Endothelial cell of umbilical vein (primary cell): ENCODE data around the gene LRRC71. TPM values are rescaled to one million over a fixed set of nuclear protein-coding genes. Genes with fewer than 3 reads are reported as not detected.
A peak's percentile ranks its signal among the peaks of the same experiment; 100 is the strongest.

Experiments
- BruUV-seq: library from RNA; stranded (reverse); fragments of 400-500 nt; replicated peaks from 2 replicates; lab custom pipeline; 2021; lab: Mats Ljungman, UMichigan
- CTCF ChIA-PET: fragments of 300-600, 350-600 bp; sonication (Branson Sonifier 250); formaldehyde crosslinking; loops from one replicate; lab custom pipeline; 2021; ENCODE audit warnings: antibody characterized with exemption, inconsistent platforms; lab: Charles Lee
- POLR2A ChIA-PET: fragments of 300-600, 350-600 bp; sonication (Branson Sonifier 250); formaldehyde crosslinking; loops from one replicate; lab custom pipeline; 2021; ENCODE audit warnings: antibody characterized with exemption, inconsistent platforms; lab: Charles Lee
- DNase-seq: peaks from one replicate; pipeline ENCODE4 v3.0.0-alpha.2; 2011; ENCODE audit warnings: low read depth, low spot score
- FAIRE-seq: peaks from 2 replicates; lab custom pipeline; 2011; peaks lifted over from hg19 to GRCh38; lab: Jason Lieb, UNC
- H2AFZ ChIP-seq: 2 replicates; pipeline ENCODE4 v1.6.0; 2012; ENCODE audit warnings: low read depth, low read length, control low read depth, inconsistent platforms
- H3K27ac ChIP-seq: 2 replicates; pipeline ENCODE4 v1.5.1; 2011; ENCODE audit warnings: low read depth, mild to moderate bottlenecking, control low read depth, low read length, moderate library complexity; ENCODE audit not compliant: insufficient read depth
- H3K27me3 ChIP-seq, 2 experiments: 2 replicates each; pipeline versions ENCODE4 v1.6.0 to v1.6.1; 2011; ENCODE audit warnings: low read length in 2 of 2, mixed read lengths in 1 of 2; ENCODE audit not compliant: control insufficient read depth in 2 of 2, insufficient read depth in 2 of 2
- H3K36me3 ChIP-seq, 2 experiments: 2 replicates in 1 of 2; 3 replicates in 1 of 2; pipeline ENCODE4 v1.5.1; 2011; ENCODE audit warnings: low read length in 2 of 2, mild to moderate bottlenecking in 1 of 2, moderate library complexity in 1 of 2; ENCODE audit not compliant: control insufficient read depth in 2 of 2, insufficient read depth in 2 of 2; ENCODE audit errors: extremely low read depth in 1 of 2
- H3K4me1 ChIP-seq: 3 replicates; pipeline ENCODE4 v1.5.1; 2011; ENCODE audit warnings: mild to moderate bottlenecking, low read length; ENCODE audit not compliant: control insufficient read depth, insufficient read depth; ENCODE audit errors: extremely low read depth
- H3K4me2 ChIP-seq: 2 replicates; pipeline ENCODE4 v1.6.1; 2011; ENCODE audit warnings: low read length, control low read depth, mixed read lengths; ENCODE audit not compliant: insufficient read depth
- H3K4me3 ChIP-seq, 3 experiments: fragments of 200-600 bp in 1 of 3; sonication (generic), shearing (Covaris generic) in 1 of 3; replicated peaks in 1 of 3; 2 replicates each; pipeline ENCODE4 v1.5.1; 2011 to 2016; ENCODE audit warnings: control low read depth in 3 of 3, low read length in 3 of 3, mild to moderate bottlenecking in 2 of 3, inconsistent platforms in 1 of 3, low read depth in 1 of 3, moderate library complexity in 1 of 3; ENCODE audit not compliant: insufficient read depth in 1 of 3
- H3K79me2 ChIP-seq: 2 replicates; pipeline ENCODE4 v1.6.0; 2012; ENCODE audit warnings: low read length, inconsistent platforms; ENCODE audit not compliant: control insufficient read depth, insufficient read depth
- H3K9ac ChIP-seq: replicated peaks from 2 replicates; pipeline ENCODE3; 2011; ENCODE audit warnings: low read length, control low read depth; ENCODE audit not compliant: insufficient read depth; ENCODE audit errors: extremely low read depth
- H3K9me1 ChIP-seq: replicated peaks from 3 replicates; pipeline ENCODE4 v1.6.0; 2011; ENCODE audit warnings: mild to moderate bottlenecking, low read length; ENCODE audit not compliant: control insufficient read depth, insufficient read depth; ENCODE audit errors: extremely low read depth
- H3K9me3 ChIP-seq: replicated peaks from 2 replicates; pipeline ENCODE4 v1.5.1; 2012; ENCODE audit warnings: low read length, inconsistent platforms; ENCODE audit not compliant: control insufficient read depth, insufficient read depth
- H4K20me1 ChIP-seq: replicated peaks from 2 replicates; pipeline ENCODE3; 2011; ENCODE audit warnings: mild to moderate bottlenecking, low read length; ENCODE audit not compliant: control insufficient read depth, insufficient read depth; ENCODE audit errors: extremely low read depth
- EZH2 ChIP-seq: IDR thresholded peaks from 2 replicates; pipeline ENCODE4 v1.6.1; 2012; ENCODE audit warnings: borderline replicate concordance, low read depth, mild to moderate bottlenecking, moderate library complexity, low read length, inconsistent platforms; ENCODE audit not compliant: severe bottlenecking
- FOS ChIP-seq: IDR thresholded peaks from 2 replicates; pipeline ENCODE4 v1.6.1; 2011; ENCODE audit warnings: mild to moderate bottlenecking, low read length, moderate library complexity, borderline replicate concordance; ENCODE audit not compliant: insufficient read depth
- MYC ChIP-seq: IDR thresholded peaks from one replicate; pipeline ENCODE4 v1.6.1; 2011; ENCODE audit warnings: mild to moderate bottlenecking, low read depth, low read length
- dilution Hi-C: fragments of 300-500 bp; cut with MboI; formaldehyde crosslinking; loops from one replicate; pipeline ENCODE4 v1.15.0; 2019; ENCODE audit warnings: low sequenced_read_pairs; ENCODE audit not compliant: extremely low pct_ligation_motif_present
- intact Hi-C: fragments of 100-400 bp; cut with micrococcal nuclease; formaldehyde crosslinking; loops from one replicate; pipeline ENCODE4 v1.10.0; 2022
- polyA plus RNA-seq, 4 experiments: library from polyadenylated mRNA; depleted of rRNA in 3 of 4; stranded (reverse) in 3 of 4; unstranded in 1 of 4; fragments of >200 nt; gene quantifications; 2 replicates each; pipeline versions ENCODE4 v1.2.1 to v1.2.3, GENCODE V29; 2011 to 2012; ENCODE audit warnings: missing spikeins in 1 of 4
- total RNA-seq: library from RNA; stranded (reverse); gene quantifications from 2 replicates; pipeline ENCODE4 v1.2.3, GENCODE V29; 2021

The LRRC71 gene
- total and polyA plus RNA-seq, 2 donors (not counting 3 experiments of a cell fraction or from before 2014, with no cell fraction given), result 0.35 to 0.66 TPM

- DNase-seq (no peak), FAIRE-seq (no peak)
- Histone ChIP-seq H3K27me3 (peaks cover 26 to 35% of the 10 kb centered on the region in 2 experiments), H3K4me2 (no peak overlapping the region), H3K9me3 (no peaks in the 10 kb centered on the region), H3K27ac (no peak overlapping the region), H3K79me2 (no peaks in the 10 kb centered on the region), H3K9me1 (no peaks in the 10 kb centered on the region), H2AFZ (no peak overlapping the region), H3K36me3 (no peaks in the 10 kb centered on the region), H4K20me1 (no peaks in the 10 kb centered on the region), H3K9ac (no peak overlapping the region), H3K4me3 (no peak overlapping the region), H3K4me1 (peaks cover 2% of the 10 kb centered on the region)
- TF ChIP-seq EZH2 (peak; percentile 80), FOS (no peak)
- no TSS peak for BruUV-seq
- ChIA-PET CTCF (interaction anchor here (0.9 to 11.2 kb wide), 7 partner anchors 32 to 234 kb away, joined by 3 to 312 read pairs (median 4); partner anchors contain the start of genes NTRK1 and PEAR1), POLR2A (no interaction called here)
- dilution Hi-C loops, result no loop called here
- intact Hi-C loops, result no loop called here
These were observed 3.4 kb downstream of the LRRC71 start for GRCh38 chr1:156923670-156924477.

DNA sequence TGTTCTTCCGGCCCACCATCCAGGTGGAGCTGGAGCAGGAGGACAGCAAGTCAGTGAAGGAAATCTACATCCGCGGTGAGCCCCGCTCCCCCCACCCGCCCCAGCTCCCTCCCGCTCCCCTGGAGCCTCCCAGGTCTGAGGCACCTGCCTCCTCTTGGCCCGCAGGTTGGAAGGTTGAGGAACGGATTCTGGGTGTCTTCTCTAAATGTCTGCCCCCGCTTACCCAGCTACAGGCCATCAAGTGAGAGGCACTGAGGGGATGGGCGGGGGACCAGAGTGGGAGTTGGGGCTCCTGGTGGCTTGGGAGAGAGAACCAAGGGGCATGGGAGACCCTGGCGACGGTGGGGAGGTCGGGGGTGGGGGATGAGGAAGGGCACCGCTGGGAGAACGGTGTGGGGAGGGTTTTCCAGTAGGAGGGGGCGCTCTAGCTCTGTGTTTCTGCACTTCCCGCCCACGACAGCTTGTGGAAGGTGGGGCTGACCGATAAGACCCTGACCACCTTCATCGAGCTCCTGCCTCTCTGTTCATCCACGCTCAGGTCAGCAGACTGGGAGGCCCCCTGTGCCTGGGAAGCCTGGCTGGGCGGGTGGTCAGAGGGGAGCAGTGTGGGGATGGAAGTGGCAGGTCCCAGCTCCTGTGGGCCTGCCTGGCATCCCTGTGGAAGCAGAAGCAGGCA, 4.2 kb downstream of the LRRC71 start:
- no peak overlapping the region for H2AFZ ChIP-seq
- dilution Hi-C loops, result no loop called here
- H3K9me3 ChIP-seq, result no peaks in the 10 kb centered on the region
- H3K4me1 ChIP-seq, result peaks cover 2% of the 10 kb centered on the region
- CTCF ChIA-PET, result interaction anchor here (0.9 to 11.2 kb wide), 6 partner anchors 33 to 235 kb away, joined by 3 to 312 read pairs (median 12); partner anchors contain the start of genes NTRK1 and PEAR1
- TF ChIP-seq FOS (no peak), MYC (no peak)
- POLR2A ChIA-PET, result no interaction called here
- H3K36me3 ChIP-seq, result no peaks in the 10 kb centered on the region
- DNase-seq (no peak), FAIRE-seq (no peak)
- H3K9me1 ChIP-seq, result no peaks in the 10 kb centered on the region
- intact Hi-C loops, result loop anchor here (5.0 kb wide), 2 partner anchors 233 to 297 kb away; no protein-coding TSS in a partner anchor
- H3K4me3 ChIP-seq, result no peak overlapping the region
- no peak overlapping the region for H3K27ac ChIP-seq
- H3K9ac ChIP-seq, result no peak overlapping the region
- H3K4me2 ChIP-seq, result no peak overlapping the region
- peaks cover 26 to 35% of the 10 kb centered on the region in 2 experiments for H3K27me3 ChIP-seq
- no TSS peak for BruUV-seq
- H4K20me1 ChIP-seq, result no peaks in the 10 kb centered on the region
- H3K79me2 ChIP-seq, result no peaks in the 10 kb centered on the region
